H1 (cell line): Measurements from ENCODE around the gene HACD4. TPM values are rescaled to one million over a fixed set of nuclear protein-coding genes. Genes with fewer than 3 reads are reported as not detected.

Experiments
- CTCF ChIA-PET: fragments of 300-600 bp; sonication (Branson Sonifier 250); formaldehyde crosslinking; loops from one replicate; lab custom pipeline; 2021; ENCODE audit not compliant: partially characterized antibody; lab: Charles Lee
- POLR2A ChIA-PET: fragments of 300-600 bp; sonication (Branson Sonifier 250); formaldehyde crosslinking; loops from one replicate; lab custom pipeline; 2021; ENCODE audit warnings: inconsistent platforms; ENCODE audit not compliant: partially characterized antibody; lab: Charles Lee
- DNase-seq, 2 experiments: peaks; one replicate each; pipeline versions ENCODE4 v3.0.0 to v3.0.0-alpha.2; 2010 to 2022; ENCODE audit warnings: low spot score in 2 of 2, low read depth in 1 of 2, mixed read lengths in 1 of 2
- FAIRE-seq: peaks from 2 replicates; lab custom pipeline; 2011; peaks lifted over from hg19 to GRCh38; lab: Jason Lieb, UNC
- H2AFZ ChIP-seq: 2 replicates; pipeline ENCODE4 v1.8.1; 2012; ENCODE audit warnings: low read length, inconsistent platforms
- H2AK5ac ChIP-seq: 2 replicates; pipeline ENCODE4 v1.6.1; 2013; ENCODE audit warnings: low read depth, low read length
- H2BK120ac ChIP-seq: replicated peaks from 2 replicates; pipeline ENCODE3; 2013; ENCODE audit warnings: low read depth, low read length, inconsistent platforms
- H2BK12ac ChIP-seq: 2 replicates; pipeline ENCODE4 v1.6.1; 2013; ENCODE audit warnings: low read depth, low read length
- H2BK15ac ChIP-seq: 2 replicates; pipeline ENCODE4 v1.6.1; 2013; ENCODE audit warnings: low read length
- H2BK20ac ChIP-seq: 2 replicates; pipeline ENCODE4 v1.6.1; 2013; ENCODE audit warnings: low read length
- H2BK5ac ChIP-seq: 2 replicates; pipeline ENCODE4 v1.6.1; 2013; ENCODE audit warnings: low read depth, low read length
- H3K14ac ChIP-seq: 2 replicates; pipeline ENCODE4 v1.6.1; 2013; ENCODE audit warnings: inconsistent platforms; ENCODE audit not compliant: insufficient read length
- H3K18ac ChIP-seq: 2 replicates; pipeline ENCODE4 v1.6.1; 2013; ENCODE audit warnings: low read length; ENCODE audit errors: extremely low read depth
- H3K23ac ChIP-seq: 2 replicates; pipeline ENCODE4 v1.6.1; 2013; ENCODE audit warnings: inconsistent platforms; ENCODE audit not compliant: insufficient read length
- H3K23me2 ChIP-seq: 2 replicates; pipeline ENCODE4 v1.6.1; 2013; ENCODE audit warnings: low read depth, low read length
- H3K27ac ChIP-seq: 2 replicates; pipeline ENCODE4 v1.6.1; 2011; ENCODE audit warnings: low read depth, low read length, inconsistent platforms
- H3K27me3 ChIP-seq, 4 experiments: replicated peaks in 1 of 4; 1 replicate in 1 of 4; 2 replicates in 3 of 4; pipeline versions ENCODE4 v1.6.1 to v1.8.1; 2011 to 2013; ENCODE audit warnings: low read length in 3 of 4, mild to moderate bottlenecking in 3 of 4, inconsistent platforms in 2 of 4, mixed read lengths in 2 of 4, moderate library complexity in 1 of 4; ENCODE audit not compliant: control insufficient read depth in 3 of 4, insufficient read depth in 3 of 4; ENCODE audit errors: extremely low read depth in 1 of 4
- H3K36me3 ChIP-seq, 4 experiments: 2 replicates each; pipeline versions ENCODE4 v1.6.1 to v1.8.1; 2011 to 2013; ENCODE audit warnings: mild to moderate bottlenecking in 4 of 4, low read length in 3 of 4, moderate library complexity in 2 of 4, control low read depth in 1 of 4, inconsistent platforms in 1 of 4; ENCODE audit not compliant: insufficient read depth in 4 of 4, control insufficient read depth in 2 of 4
- H3K4ac ChIP-seq: replicated peaks from 2 replicates; pipeline ENCODE3; 2013; ENCODE audit warnings: low read length, low read depth, mixed read lengths, inconsistent platforms; ENCODE audit not compliant: insufficient read length
- H3K4me1 ChIP-seq, 4 experiments: replicated peaks in 1 of 4; 1 replicate in 1 of 4; 2 replicates in 3 of 4; pipeline versions ENCODE4 v1.6.1 to v1.8.1; 2011 to 2013; ENCODE audit warnings: low read length in 3 of 4, inconsistent platforms in 2 of 4, mixed read lengths in 1 of 4; ENCODE audit not compliant: insufficient read depth in 4 of 4, control insufficient read depth in 3 of 4
- H3K4me2 ChIP-seq, 2 experiments: 2 replicates each; pipeline versions ENCODE4 v1.6.1 to v1.8.1; 2011 to 2013; ENCODE audit warnings: low read depth in 2 of 2, low read length in 2 of 2, control low read depth in 1 of 2, inconsistent platforms in 1 of 2, mild to moderate bottlenecking in 1 of 2; ENCODE audit not compliant: insufficient read depth in 1 of 2
- H3K4me3 ChIP-seq, 4 experiments: fragments of 200-600, 300-600 bp in 1 of 4; sonication (generic), shearing (Covaris generic), sonication (Bioruptor Twin) in 1 of 4; 2 replicates each; pipeline versions ENCODE4 v1.5.1 to v1.8.1; 2011 to 2016; ENCODE audit warnings: low read length in 4 of 4, low read depth in 3 of 4, control low read depth in 2 of 4, inconsistent platforms in 2 of 4, mild to moderate bottlenecking in 2 of 4, mixed read lengths in 1 of 4, moderate library complexity in 1 of 4; ENCODE audit not compliant: insufficient read depth in 2 of 4; ENCODE audit errors: extremely low read depth in 1 of 4
- H3K56ac ChIP-seq: replicated peaks from 2 replicates; pipeline ENCODE3; 2013; ENCODE audit warnings: low read depth, mild to moderate bottlenecking, mixed read lengths, low read length, inconsistent platforms; ENCODE audit not compliant: insufficient read length
- H3K79me1 ChIP-seq: 2 replicates; pipeline ENCODE4 v1.6.1; 2013; ENCODE audit warnings: low read depth, low read length, control low read depth
- H3K79me2 ChIP-seq, 2 experiments: 2 replicates each; pipeline versions ENCODE4 v1.6.1 to v1.8.1; 2012 to 2013; ENCODE audit warnings: low read length in 2 of 2, mild to moderate bottlenecking in 2 of 2, inconsistent platforms in 1 of 2; ENCODE audit not compliant: insufficient read depth in 2 of 2, control insufficient read depth in 1 of 2
- H3K9ac ChIP-seq, 4 experiments: replicated peaks in 1 of 4; 1 replicate in 1 of 4; 2 replicates in 3 of 4; pipeline versions ENCODE4 v1.6.1 to v1.8.1; 2011 to 2013; ENCODE audit warnings: low read depth in 3 of 4, low read length in 3 of 4, control low read depth in 2 of 4, mild to moderate bottlenecking in 2 of 4, moderate library complexity in 2 of 4, inconsistent platforms in 1 of 4; ENCODE audit errors: extremely low read depth in 1 of 4
- H3K9me3 ChIP-seq, 2 experiments: 2 replicates each; pipeline versions ENCODE4 v1.6.1 to v1.8.1; 2012 to 2013; ENCODE audit warnings: mild to moderate bottlenecking in 2 of 2, moderate library complexity in 2 of 2, control low read depth in 1 of 2, inconsistent platforms in 1 of 2, low read depth in 1 of 2, low read length in 1 of 2, mixed read lengths in 1 of 2; ENCODE audit not compliant: insufficient read depth in 2 of 2
- H4K20me1 ChIP-seq, 2 experiments: replicated peaks in 1 of 2; 2 replicates each; pipeline versions ENCODE3 to v1.8.1; 2011 to 2013; ENCODE audit warnings: inconsistent platforms in 2 of 2, low read length in 2 of 2, mild to moderate bottlenecking in 1 of 2; ENCODE audit not compliant: insufficient read depth in 2 of 2, control insufficient read depth in 1 of 2
- H4K5ac ChIP-seq: 2 replicates; pipeline ENCODE4 v1.6.1; 2013; ENCODE audit warnings: low read length, low read depth, mixed read lengths, inconsistent platforms; ENCODE audit not compliant: insufficient read length
- H4K8ac ChIP-seq: 2 replicates; pipeline ENCODE4 v1.8.0; 2013; ENCODE audit warnings: mild to moderate bottlenecking, moderate library complexity, low read length, inconsistent platforms; ENCODE audit not compliant: insufficient read depth; ENCODE audit errors: extremely low read depth
- H4K91ac ChIP-seq: replicated peaks from 2 replicates; pipeline ENCODE3; 2013; ENCODE audit warnings: low read length, mixed read lengths, inconsistent platforms; ENCODE audit not compliant: insufficient read length
- GABPA ChIP-seq: IDR thresholded peaks from 2 replicates; pipeline ENCODE4 v1.6.1; 2011; ENCODE audit warnings: mild to moderate bottlenecking, low read length, moderate library complexity, borderline replicate concordance; ENCODE audit not compliant: insufficient read depth
- HDAC2 ChIP-seq, 2 experiments: fragments of 300-600 bp in 1 of 2; sonication (generic) in 1 of 2; IDR thresholded peaks; 2 replicates each; pipeline ENCODE4 v1.6.1; 2011 to 2012; ENCODE audit warnings: low read depth in 2 of 2, low read length in 2 of 2, mild to moderate bottlenecking in 2 of 2, moderate library complexity in 2 of 2, borderline replicate concordance in 1 of 2, inconsistent platforms in 1 of 2
- TCF12 ChIP-seq: IDR thresholded peaks from 2 replicates; pipeline ENCODE4 v1.6.1; 2011; ENCODE audit warnings: low read depth, mild to moderate bottlenecking, low read length
- WGBS, 2 experiments: shearing (Covaris generic) in 1 of 2; methylation state at CpG; one replicate each; pipeline versions ENCODE4 v1.1.6 to v1.1.7; 2013 to 2015; ENCODE audit warnings: low lambda C conversion rate in 2 of 2, mixed read lengths in 2 of 2, inconsistent platforms in 1 of 2, low coverage in 1 of 2, missing lambda C conversion rate in 1 of 2; ENCODE audit not compliant: insufficient replicate concordance in 2 of 2, insufficient coverage in 1 of 2, insufficient read length in 1 of 2; ENCODE audit errors: extremely low coverage in 1 of 2, missing lambda C conversion rate in 1 of 2; 5-methylcytosine and 5-hydroxymethylcytosine counted together
- polyA plus RNA-seq, 7 experiments: library from polyadenylated mRNA; depleted of rRNA in 3 of 7; stranded (reverse) in 5 of 7; unstranded in 2 of 7; fragments of >200 nt in 5 of 7; fragments of 200-250 nt in 2 of 7; gene quantifications; 1 replicate in 5 of 7; 2 replicates in 1 of 7; 4 replicates in 1 of 7; pipeline versions ENCODE4 v1.2.1 to v1.2.3, GENCODE V29; 2011 to 2013; ENCODE audit warnings: missing spikeins in 2 of 7, mixed read lengths in 2 of 7
- total RNA-seq: library from RNA; stranded (reverse); fragmentation: NEBNext Ultra II Directional; extraction: Animal tissue kit (Norgen Biotek cat#: 25700); gene quantifications from 2 replicates; pipeline ENCODE4 v1.2.1, GENCODE V29; 2021

The HACD4 gene
- total and polyA plus RNA-seq, 2 of the 8 experiments (the other 6 are each of a cell fraction or from before 2014, with no cell fraction given): 0.65 to 0.86 TPM

DNA sequence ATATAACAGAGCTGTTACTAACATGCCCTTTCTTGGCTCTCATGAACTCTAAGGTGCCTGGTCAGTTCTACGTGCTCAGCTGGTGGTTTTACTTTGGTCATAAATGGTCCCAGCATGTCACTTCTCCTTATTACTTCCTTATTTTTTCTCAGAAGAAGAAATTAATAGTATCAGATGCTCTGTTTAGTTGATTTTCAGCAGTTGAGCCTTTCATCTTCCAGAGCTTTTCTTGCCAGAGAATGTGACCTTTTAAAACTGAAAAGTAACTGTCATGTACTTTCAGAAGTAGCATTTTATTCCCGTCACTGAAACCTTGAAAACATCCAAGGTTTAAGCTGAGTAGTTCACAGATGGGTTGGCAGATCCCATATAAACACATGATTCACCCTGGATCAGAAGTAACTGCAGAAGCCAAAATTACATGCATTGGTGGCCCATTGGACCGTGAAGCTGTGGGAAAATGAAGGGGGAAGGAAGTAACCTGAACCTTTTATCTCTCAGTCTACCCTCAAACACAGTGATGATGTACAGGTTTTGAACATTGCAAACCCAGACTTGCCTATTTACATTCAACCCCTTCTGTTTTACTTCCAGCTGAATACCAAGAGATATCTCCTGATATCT is 50.5 kb downstream of the HACD4 start:
- Histone ChIP-seq H4K91ac (no peak overlapping the region), H2AFZ (no peak overlapping the region), H3K9ac (no peak overlapping the region), H3K36me3 (peaks cover 0 to 20% (median 4%) of the 10 kb centered on the region in 4 experiments; a peak in 3 of 8 replicates), H3K9me3 (no peaks in the 10 kb centered on the region), H2BK15ac (no peak overlapping the region), H3K79me2 (no peaks in the 10 kb centered on the region), H2AK5ac (no peak overlapping the region), H3K4me1 (no peaks in the 10 kb centered on the region), H3K79me1 (no peaks in the 10 kb centered on the region), H2BK5ac (no peak overlapping the region), H2BK120ac (no peak overlapping the region), H3K27ac (no peak overlapping the region), H3K27me3 (no peaks in the 10 kb centered on the region), H3K23me2 (no peaks in the 10 kb centered on the region), H2BK20ac (no peak overlapping the region), H2BK12ac (no peak overlapping the region), H3K18ac (no peak overlapping the region), H4K20me1 (no peaks in the 10 kb centered on the region), H3K4ac (no peak overlapping the region), H3K23ac (no peak overlapping the region), H4K5ac (no peak overlapping the region), H3K14ac (no peak overlapping the region), H3K4me3 (no peak overlapping the region), H4K8ac (no peak overlapping the region), H3K4me2 (no peak overlapping the region), H3K56ac (no peak overlapping the region)
- no peak for DNase-seq
- CTCF ChIA-PET: interaction anchor here (1.1 kb wide), 2 partner anchors 96 to 97 kb away, joined by 4 read pairs; no protein-coding TSS in a partner anchor
- POLR2A ChIA-PET: no interaction called here
- TF ChIP-seq TCF12 (no peak), GABPA (no peak), HDAC2 (IDR thresholded peaks at IDR 0.05; ENCODE audit: borderline replicate concordance in 1 of 2, low read depth in 2 of 2, low read length in 2 of 2) (no peak)
- WGBS, 2 experiments: 84% methylated on average over 3 of the region's 3 CpGs; no CpG with 5 or more reads in 1 of the 2 experiments
- no peak for FAIRE-seq
